ENCODE data around the gene CA5A. TPM values are rescaled to one million over a fixed set of nuclear protein-coding genes. Genes with fewer than 3 reads are reported as not detected.

The CA5A gene
- total and polyA plus RNA-seq, 2 of the 13 experiments (the other 11 are each of a cell fraction or from before 2014, with no cell fraction given) = 66.8 to 106 TPM

GRCh38 chr16:87877942-87878507 is 58.3 kb downstream of the CA5A start (continued):
- TF ChIP-seq, protein P1, sequence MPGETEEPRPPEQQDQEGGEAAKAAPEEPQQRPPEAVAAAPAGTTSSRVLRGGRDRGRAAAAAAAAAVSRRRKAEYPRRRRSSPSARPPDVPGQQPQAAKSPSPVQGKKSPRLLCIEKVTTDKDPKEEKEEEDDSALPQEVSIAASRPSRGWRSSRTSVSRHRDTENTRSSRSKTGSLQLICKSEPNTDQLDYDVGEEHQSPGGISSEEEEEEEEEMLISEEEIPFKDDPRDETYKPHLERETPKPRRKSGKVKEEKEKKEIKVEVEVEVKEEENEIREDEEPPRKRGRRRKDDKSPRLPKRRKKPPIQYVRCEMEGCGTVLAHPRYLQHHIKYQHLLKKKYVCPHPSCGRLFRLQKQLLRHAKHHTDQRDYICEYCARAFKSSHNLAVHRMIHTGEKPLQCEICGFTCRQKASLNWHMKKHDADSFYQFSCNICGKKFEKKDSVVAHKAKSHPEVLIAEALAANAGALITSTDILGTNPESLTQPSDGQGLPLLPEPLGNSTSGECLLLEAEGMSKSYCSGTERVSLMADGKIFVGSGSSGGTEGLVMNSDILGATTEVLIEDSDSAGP (CRISPR knock-in tag; IDR thresholded peaks at IDR 0.05; ENCODE audit: borderline replicate concordance) = peak; percentile 63; the same call in 1 of the 2 replicates

DNA sequence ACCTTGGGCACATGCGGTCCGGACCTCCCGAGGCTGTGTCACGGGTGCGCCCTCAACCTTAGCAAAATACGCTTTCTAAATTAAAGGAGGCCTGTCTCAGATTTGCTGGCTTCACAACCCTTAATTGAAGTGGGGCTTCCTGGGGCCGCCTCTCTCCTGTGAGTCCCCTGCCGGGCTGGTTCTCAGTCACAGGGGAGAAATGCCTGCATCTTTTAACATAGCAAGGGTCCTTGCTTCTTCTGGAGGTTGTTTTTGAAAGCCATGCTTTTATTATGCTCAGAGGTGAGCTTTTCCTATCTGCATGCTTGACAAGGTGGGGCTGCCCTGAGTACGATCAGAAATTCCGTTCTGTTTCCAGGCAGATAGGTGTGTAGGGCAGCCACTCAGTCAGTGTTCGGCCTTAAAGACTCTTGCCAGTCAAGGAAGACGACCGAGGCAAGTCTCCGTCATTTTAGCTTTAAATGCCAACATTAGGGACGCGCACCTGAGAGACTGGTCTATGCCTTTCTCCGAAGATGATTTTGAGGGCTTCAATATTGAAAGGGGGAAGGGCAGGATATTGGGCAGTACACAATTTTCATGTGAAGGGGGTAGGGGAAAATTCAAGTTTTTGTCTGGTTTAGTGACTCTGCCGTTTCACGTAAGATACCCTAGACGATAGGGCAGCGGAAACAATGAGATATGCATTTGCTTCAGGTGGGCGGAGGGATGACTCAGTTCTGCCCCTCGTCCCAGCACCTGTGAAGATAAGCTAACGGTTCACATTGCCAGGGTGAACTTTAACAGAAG is 61.5 kb downstream of the CA5A start:
- peaks cover 79% of the 10 kb centered on the region for H3K4me1 ChIP-seq (ENCODE audit: insufficient read depth, low read length)
- in situ Hi-C loops (cut with HindIII; ENCODE audit: extremely low pct_ligation_motif_present, low pct_unique_long_range_greater_than_20kb) = loop anchor here (25.0 kb wide), 1 partner anchor 488 kb away; the partner anchor contains the start of genes FBXO31 and MAP1LC3B
- ChIA-PET POLR2A (interaction anchor here (1.0 to 2.5 kb wide), 6 partner anchors 21 to 109 kb away, joined by 3 to 15 read pairs (median 4); partner anchors contain the start of gene KLHDC4), CTCF (ENCODE audit: low intra/inter-chr PET ratio, low total read pairs) (interaction anchor here (5.7 kb wide), 1 partner anchor 96 kb away, joined by 154 read pairs; no protein-coding TSS in a partner anchor)
- no peak for FAIRE-seq
- intact Hi-C loops (cut with micrococcal nuclease; ENCODE audit: unreplicated experiment) = no loop called here
- H4K20me1 ChIP-seq (ENCODE audit: insufficient read depth, low read length) = no peaks in the 10 kb centered on the region
- DNase-seq (ENCODE audit: low spot score) = no peak
- H3K36me3 ChIP-seq (replicated peaks in 1 of 2; ENCODE audit: control insufficient read depth in 1 of 2, insufficient read depth in 2 of 2, low read length in 2 of 2) = no peaks in the 10 kb centered on the region
- peak overlapping the region; percentile 54 for H3K4me2 ChIP-seq (ENCODE audit: low read depth, low read length)
- no peak for ATAC-seq
- H3K27me3 ChIP-seq (ENCODE audit: control insufficient read depth in 1 of 2, insufficient read depth in 2 of 2, low read length in 2 of 2) = no peaks in the 10 kb centered on the region
- no peaks in the 10 kb centered on the region for H3K79me2 ChIP-seq (ENCODE audit: insufficient read depth, low read length)
- H3K9me3 ChIP-seq (ENCODE audit: low read length) = no peaks in the 10 kb centered on the region
- BruUV-seq (replicated peaks) = no TSS peak
- no peak overlapping the region for H2AFZ ChIP-seq (ENCODE audit: low read length)
- H3K27ac ChIP-seq (ENCODE audit: extremely low read length, insufficient read depth, low read length) = no peak overlapping the region
- WGBS (ENCODE audit: low lambda C conversion rate) = 57% methylated on average over 24 of the region's 24 CpGs
- H3K4me3 ChIP-seq (replicated peaks in 1 of 3; ENCODE audit: insufficient read depth in 1 of 3, low read depth in 2 of 3, low read length in 3 of 3) = no peak overlapping the region
- no peak overlapping the region; the same call in 1 of the 2 replicates for H3K9ac ChIP-seq (ENCODE audit: insufficient read depth, low read depth, low read length)
- TF ChIP-seq ZNF674 (CRISPR knock-in tag; IDR thresholded peaks at IDR 0.05; ENCODE audit: low read depth) = no peak
- no peak for TF ChIP-seq HNRNPL (IDR thresholded peaks at IDR 0.05; ENCODE audit: low read depth, low read length)
- no peak for TF ChIP-seq ZNF143 (CRISPR knock-in tag; IDR thresholded peaks at IDR 0.05)
- TF ChIP-seq ZNF256 (CRISPR knock-in tag; conservative IDR thresholded peaks at IDR 0.05) = no peak
- 0 out of 2 replicates have a peak, but pooled peaks have one; percentile 32 for TF ChIP-seq DNMT1 (CRISPR knock-in tag; IDR thresholded peaks at IDR 0.05)
- no peak for TF ChIP-seq PAF1 (CRISPR knock-in tag; IDR thresholded peaks at IDR 0.05)
- no peak for TF ChIP-seq BORCS8-MEF2B (CRISPR knock-in tag; IDR thresholded peaks at IDR 0.05)
- no peak for TF ChIP-seq ZBTB21 (CRISPR knock-in tag; IDR thresholded peaks at IDR 0.05)
- TF ChIP-seq HHEX (CRISPR knock-in tag; IDR thresholded peaks at IDR 0.05) = no peak
- TF ChIP-seq TBL1XR1 (IDR thresholded peaks at IDR 0.05; ENCODE audit: borderline replicate concordance, low read length, partially characterized antibody) = no peak
- no peak for TF ChIP-seq NR2F2 (IDR thresholded peaks at IDR 0.05; ENCODE audit: borderline replicate concordance, low read depth)
- no peak for TF ChIP-seq PRMT3 (CRISPR knock-in tag; IDR thresholded peaks at IDR 0.05; ENCODE audit: borderline replicate concordance, low read depth)
- no peak for TF ChIP-seq ZNF792 (CRISPR knock-in tag; IDR thresholded peaks at IDR 0.05)
- peak; percentile 52; the same call in 1 of the 2 replicates for TF ChIP-seq CEBPB (IDR thresholded peaks at IDR 0.05; ENCODE audit: borderline replicate concordance, low read depth, low read length)
- no peak for TF ChIP-seq MZF1 (CRISPR knock-in tag; IDR thresholded peaks at IDR 0.05; ENCODE audit: borderline replicate concordance)
- no peak for TF ChIP-seq MXD4 (CRISPR knock-in tag; IDR thresholded peaks at IDR 0.05)
- TF ChIP-seq, protein P2, sequence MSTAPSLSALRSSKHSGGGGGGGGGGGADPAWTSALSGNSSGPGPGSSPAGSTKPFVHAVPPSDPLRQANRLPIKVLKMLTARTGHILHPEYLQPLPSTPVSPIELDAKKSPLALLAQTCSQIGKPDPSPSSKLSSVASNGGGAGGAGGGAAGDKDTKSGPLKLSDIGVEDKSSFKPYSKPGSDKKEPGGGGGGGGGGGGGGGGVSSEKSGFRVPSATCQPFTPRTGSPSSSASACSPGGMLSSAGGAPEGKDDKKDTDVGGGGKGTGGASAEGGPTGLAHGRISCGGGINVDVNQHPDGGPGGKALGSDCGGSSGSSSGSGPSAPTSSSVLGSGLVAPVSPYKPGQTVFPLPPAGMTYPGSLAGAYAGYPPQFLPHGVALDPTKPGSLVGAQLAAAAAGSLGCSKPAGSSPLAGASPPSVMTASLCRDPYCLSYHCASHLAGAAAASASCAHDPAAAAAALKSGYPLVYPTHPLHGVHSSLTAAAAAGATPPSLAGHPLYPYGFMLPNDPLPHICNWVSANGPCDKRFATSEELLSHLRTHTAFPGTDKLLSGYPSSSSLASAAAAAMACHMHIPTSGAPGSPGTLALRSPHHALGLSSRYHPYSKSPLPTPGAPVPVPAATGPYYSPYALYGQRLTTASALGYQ (CRISPR knock-in tag; IDR thresholded peaks at IDR 0.05) = no peak
- no peak for TF ChIP-seq ZNF772 (CRISPR knock-in tag; IDR thresholded peaks at IDR 0.05)
